HL-60 (cell line): ENCODE data around the gene KNOP1.

Experiments used
- CTCF ChIP-seq: IDR thresholded peaks from one replicate; pipeline ENCODE4 v1.5.1; 2011; ENCODE audit warnings: low read length, control low read depth, inconsistent platforms; ENCODE audit not compliant: insufficient read depth
- POLR2AphosphoS5 ChIP-seq: IDR thresholded peaks from 2 replicates; pipeline ENCODE4 v1.6.1; 2012; ENCODE audit warnings: low read depth
- REST ChIP-seq: IDR thresholded peaks from 2 replicates; pipeline ENCODE4 v1.6.1; 2012; ENCODE audit warnings: low read depth; ENCODE audit not compliant: insufficient replicate concordance

- TF ChIP-seq REST (no peak), CTCF (no peak), POLR2AphosphoS5 (no peak)
These were observed 18.6 kb downstream of the KNOP1 start for GRCh38 chr16:19699472-19699871.
